Activated effector memory CD4-positive, alpha-beta T cell treated with anti-CD3 and anti-CD28 coated beads, Interleukin-2, amount 50 U/mL, for 16 hours (primary cell): Measurements from ENCODE around the gene FADS2.

ENCODE experiments used
- DNase-seq: peaks from one replicate; pipeline ENCODE4 v3.0.0-alpha.2; 2020

The FADS2 gene

DNA sequence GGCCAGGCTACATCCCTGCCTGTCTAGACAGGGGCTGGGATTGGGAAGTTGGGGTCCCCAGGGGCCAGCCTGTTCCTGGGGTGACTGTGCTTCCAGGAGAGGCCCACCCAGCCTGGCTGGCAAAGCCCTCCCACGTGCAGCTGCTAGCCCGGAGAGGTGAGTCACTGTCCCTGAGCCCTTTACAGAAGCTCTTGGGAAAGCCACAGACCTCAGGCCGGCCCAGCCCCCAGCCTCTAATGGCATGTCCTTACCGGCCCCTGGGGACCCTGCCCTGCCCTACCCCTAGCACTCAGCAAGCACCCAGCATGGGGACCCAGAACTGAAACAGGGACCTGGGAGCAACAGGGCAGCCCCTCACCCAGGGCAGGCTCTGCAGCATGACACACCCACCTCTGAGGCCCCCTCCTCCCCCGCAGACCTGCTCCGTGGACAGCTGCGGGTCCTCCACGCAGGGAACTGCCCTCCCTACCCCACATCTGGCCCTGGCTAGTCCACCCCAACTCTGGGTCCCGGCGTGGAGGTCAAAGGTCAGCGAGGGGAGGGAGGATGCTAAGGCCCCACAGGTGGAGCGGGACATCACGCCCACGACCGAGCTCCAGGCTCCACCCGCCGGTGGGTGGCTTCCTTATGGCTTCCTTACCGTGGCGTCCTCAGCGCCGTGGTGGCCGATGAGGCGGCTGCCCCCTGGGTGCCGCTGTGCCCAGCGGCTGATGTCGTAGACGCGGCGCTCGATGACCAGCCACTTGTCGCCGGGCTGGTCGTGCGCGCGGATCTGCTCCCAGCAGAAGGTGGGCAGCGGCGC lies 62.6 kb downstream of the FADS2 start:
- peak; percentile 76 for DNase-seq

DNA sequence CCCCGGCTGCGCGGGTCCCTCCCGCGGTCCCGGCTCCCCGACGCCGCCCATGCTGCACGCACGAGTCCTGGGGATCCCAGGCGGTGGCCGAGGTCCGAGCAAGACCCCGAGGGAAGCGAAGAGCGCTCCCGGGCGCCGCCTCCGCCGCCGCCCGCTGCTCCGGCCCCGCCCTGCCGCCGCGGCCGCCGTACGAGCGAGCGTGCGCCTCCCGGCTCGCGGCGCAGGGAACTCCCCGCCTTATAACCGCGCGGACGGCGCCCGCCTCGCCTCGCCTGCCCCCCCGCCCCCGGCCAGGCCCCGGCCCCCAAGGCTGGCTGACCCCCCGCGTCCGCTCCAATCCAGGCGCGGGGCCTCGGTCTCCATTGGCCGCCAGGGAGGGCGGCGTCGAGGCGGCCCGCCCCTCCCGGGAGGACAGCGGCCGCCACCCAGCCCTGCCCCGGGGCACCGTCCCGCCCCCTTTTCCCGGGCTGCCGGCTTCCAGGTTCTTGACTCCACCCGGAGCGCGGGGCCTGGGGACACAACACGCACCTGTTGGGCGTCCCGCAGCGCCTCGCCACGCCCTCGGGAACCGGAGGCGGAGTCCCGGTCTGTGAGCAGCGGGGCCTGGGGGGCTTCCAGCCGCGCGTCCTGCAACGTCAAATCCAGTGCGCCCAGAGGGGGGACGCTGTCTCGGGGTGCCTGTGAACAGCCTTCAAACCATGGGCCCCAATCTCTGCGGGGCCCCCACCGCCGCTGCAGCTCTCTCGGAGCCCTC lies 63.4 kb downstream of the FADS2 start, which contains the start of gene FADS3:
FADS3 (minus strand) TSS at position 215 of the 754 bp plus-strand sequence; CDS start at position 51, 164 bp downstream.
- peak; percentile 89 for DNase-seq

DNA sequence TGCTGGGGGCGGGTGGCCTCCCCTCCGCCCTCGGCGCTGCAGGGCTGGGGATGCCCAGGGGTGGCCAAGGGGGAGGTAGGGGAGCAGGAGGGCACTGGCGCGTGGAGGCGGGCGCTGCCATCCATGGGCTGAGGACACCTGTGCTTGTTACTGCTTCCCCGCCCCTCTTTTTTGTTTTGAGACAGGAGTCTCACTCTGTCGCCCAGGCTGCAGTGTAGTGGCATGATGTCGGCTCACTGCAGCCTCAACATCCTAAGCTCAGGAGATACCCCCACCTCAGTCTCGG lies 63.9 kb downstream of the FADS2 start:
- DNase-seq: no peak

DNA sequence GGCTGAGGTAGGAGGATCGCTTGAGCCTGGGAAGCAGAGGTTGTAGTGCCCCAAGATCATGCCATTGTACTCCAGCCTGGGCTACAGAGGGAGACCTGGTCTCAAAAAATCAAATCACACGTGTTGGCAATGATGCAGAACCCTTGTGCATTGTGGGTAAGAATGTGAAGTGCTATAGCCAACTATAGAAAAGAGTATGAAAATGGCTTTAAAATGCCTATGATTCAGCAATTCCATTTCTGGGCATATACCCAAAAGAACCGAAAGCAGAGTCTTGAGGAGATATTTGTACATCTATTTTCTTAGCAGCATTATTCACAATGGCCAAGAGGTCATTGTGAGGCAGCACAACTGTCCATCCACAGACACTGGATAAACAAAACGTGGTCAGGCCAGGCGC lies 65.9 kb downstream of the FADS2 start:
- no peak for DNase-seq

DNA sequence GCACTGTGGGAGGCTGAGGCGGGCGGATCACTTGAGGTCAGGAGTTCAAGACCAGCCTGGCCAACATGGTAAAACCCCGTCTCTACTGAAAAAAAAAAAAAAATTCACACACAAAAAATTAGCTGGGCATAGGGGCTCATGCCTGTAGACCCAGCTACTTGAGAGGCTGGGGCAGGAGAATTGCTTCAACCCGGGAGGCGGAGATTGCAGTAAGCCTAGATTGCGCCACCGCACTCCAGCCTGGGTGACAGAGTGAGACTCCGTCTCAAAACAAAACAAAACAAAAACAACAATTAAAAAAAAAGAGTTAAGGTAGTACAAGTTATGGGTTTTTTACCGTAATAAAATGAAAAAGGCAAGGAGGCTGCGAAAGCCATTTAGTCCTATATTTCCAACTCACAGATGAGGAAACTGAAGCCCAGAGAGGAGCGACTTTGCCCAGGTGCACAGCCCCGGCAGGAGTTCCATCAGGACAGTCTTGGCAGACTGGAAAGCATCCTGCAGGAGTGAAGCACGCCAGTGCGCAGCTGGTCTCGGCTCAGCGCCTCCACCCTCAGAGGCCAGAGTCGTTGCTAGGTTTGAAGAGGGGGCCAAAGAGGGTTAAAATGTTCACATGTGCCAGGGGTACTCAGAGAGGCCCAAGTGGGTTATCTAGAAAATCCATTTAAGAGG lies 67.1 kb downstream of the FADS2 start:
- DNase-seq: no peak

DNA sequence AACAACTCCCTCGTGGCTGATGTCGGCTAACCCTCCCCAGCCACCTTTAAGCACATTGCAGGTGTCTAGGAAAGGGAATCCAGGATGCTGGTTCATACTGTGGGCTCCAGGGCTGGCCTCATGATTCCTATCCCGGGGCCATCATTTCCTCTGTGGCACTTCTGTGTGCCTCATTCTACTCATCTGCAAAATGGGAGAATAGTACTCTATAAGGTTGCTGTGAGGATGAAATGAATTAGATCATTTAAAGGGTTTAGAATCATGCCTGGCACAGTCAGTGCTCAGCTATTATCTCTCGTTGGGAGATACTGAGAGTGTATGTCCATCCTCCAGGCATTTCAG lies 67.6 kb downstream of the FADS2 start:
- no peak for DNase-seq

DNA sequence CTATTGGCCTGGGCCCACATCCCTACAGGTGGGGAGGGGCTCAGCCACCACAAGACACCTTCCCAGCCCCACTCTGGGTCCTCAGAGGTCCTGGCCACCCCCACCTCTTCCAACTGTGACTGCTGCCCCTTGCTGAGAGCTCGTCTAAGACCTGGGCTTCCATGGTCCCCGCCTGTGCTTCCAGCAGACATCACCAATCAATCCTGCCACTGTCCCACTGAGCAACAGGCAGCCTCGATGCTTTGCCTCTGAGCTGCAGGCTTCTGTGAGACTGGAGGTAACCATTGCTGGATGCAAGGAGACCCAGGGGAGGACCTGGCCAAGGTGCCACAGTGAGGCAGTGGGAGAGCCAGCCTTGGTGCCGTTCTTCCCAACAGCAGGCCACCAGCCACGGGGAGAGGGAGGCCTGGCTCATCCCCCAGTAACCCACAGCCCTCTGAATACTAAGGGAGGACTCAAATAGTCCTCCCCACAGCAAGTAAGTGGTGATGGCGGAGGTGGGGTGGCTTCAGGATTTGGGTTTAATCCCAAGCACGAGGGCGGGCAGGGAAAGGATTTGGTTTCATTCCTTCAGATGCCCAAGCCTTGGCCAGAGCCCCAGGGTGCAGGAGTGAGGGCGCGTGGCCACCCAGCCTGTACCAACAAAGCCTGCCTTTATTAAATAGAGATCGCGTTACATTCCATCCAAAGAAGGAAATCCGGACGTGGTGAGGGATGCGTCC lies 68.7 kb downstream of the FADS2 start:
- DNase-seq: no peak

DNA sequence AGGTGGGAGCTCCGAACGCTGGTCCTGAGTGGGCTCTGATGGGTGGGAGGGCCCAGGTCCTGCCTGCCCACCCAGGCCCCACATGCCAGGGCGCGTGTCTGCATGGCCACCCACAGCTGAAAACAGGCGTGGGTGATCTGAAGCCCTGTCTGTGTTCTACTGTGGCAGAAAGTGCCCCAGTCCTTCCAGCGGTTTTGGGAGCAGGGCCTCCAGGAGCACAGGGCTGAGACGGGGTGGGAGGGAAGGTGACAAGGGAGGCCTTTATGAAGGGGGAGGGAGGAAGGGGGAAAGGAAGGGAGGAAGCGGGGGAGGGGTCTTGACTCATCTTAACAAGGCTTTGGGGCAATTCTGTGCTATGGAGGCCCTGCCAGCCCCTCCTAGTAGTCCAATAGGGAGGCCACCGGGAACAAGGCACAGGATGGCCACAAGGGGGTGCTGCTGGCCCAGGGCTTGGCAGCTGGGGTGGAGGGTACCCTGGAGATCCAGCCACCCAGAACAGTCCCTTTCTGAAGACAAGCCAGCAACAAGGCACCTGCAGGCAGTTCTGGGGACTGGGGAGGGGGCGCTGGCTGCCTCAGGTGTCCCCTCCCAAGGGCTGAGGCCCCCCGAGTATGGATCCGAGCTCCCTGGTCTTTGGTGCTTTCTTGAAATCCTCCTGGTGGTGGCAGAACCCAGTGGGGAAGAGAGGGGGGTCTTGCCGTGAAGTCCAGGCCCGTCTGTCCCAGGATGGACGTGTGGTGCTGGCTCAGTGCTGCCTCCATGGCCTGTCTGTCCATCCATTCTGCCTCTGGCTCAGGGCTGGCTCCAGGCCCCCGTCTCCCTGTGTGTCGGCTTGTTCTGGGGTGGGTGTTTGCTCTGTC lies 69.5 kb downstream of the FADS2 start:
- DNase-seq: peak; percentile 91

DNA sequence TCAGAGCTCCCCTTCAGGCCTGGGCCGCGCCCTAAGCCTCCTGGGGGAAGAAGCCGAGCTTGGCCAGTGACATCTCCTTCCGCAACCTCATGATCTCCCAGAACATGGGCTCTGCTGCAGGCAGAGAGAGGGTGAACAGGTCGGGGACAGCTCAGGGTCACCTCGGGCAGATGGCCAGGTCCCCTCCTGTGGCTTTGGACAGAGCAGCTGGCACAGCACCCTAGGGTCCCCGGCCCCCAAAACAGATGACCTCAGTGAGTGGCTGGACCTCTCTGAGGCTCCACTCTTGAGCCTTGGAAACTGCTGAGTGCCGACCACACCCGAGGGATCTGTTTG lies 70.1 kb downstream of the FADS2 start:
- no peak for DNase-seq

DNA sequence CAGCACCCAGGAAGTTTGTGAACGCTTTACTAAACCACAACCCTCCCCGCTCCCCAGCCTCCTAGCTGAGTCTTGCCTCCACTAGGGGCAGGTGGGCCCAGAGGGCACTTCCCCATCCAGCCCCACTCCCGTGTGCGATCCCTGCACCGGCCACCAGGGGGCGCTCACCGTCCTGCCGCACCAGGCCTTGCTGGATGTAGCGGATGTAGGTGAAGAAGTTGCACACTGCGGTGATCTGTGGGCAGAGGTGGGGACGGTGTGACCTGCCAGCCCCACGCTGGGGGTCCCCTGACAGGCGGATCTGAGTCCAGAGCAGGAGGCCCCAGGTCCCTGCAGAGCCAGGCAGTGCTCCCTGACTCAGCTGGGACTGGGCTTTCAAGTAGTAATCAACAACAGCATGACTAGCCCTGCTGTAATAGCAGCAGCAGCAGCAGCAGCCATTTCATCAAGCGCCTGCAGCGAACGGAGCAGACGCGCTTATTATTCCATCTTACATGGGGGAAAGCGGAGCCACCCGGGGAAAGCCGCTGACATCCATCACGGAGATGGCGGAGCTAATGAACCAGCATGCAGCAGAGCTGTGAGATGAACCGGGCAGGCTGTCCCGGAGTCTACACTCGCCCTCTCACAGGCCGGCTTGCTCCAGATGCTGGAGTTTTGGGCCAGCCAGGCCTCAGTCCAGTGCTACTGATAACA lies 71.2 kb downstream of the FADS2 start:
- DNase-seq: peak; percentile 97

DNA sequence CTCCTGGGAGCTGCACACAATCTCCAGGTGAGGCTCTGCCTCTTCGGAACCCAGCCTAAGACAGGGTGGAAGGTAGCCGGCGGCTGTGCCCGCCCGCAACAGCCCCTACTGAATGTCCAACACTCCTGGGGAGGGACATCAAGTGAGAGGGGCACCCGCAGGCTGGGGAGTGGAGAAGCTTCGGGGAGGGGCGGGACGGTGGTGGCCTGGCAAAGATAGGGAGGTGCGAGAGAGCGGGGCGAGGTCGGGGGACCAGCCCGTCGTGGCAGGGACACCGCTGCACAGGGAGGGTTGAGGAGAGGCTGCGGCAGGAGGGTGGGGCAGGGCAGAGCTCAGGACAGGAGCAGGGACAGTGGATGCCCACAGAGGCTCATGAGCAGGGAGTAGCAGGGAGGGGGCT lies 72.2 kb downstream of the FADS2 start:
- no peak for DNase-seq

DNA sequence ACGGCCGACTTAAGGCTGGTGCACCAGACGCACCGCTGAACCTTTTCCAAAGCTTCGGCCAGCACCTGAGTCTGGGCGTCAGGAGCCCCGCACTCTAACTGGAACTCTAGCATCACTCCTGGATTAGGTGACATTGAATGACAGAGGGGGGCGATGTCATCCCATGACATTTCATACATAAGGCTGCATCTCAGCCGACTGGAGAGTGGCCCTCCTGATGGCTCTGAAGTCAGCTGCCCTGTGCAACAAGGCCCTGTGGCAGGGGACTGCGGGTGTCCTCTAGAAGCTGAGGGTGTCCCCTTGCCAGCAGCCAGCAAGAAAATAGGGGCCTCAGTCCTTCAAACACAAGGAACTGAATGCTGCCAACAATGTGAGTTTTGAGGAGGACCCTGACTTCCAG lies 73.3 kb downstream of the FADS2 start:
- no peak for DNase-seq

DNA sequence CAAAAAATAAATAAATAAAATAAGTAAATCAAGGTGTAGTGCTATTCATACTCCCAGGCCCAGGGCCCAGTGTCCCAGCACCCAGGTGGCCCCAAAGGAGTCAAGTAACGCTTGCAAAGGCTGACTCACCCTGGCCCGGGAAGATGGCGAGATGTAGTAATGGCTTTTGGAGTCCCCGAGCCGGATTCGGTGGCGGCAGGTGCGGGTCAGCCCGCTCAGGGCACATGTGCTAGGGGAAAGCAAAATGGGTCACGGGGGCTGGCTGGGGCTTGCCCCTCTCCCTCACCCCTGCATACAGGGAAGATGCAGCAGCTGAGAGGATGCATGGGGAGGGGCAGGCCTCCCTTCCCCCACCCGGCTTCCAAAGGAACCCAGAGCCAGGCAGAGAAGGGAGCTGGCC lies 74.2 kb downstream of the FADS2 start:
- DNase-seq: no peak

DNA sequence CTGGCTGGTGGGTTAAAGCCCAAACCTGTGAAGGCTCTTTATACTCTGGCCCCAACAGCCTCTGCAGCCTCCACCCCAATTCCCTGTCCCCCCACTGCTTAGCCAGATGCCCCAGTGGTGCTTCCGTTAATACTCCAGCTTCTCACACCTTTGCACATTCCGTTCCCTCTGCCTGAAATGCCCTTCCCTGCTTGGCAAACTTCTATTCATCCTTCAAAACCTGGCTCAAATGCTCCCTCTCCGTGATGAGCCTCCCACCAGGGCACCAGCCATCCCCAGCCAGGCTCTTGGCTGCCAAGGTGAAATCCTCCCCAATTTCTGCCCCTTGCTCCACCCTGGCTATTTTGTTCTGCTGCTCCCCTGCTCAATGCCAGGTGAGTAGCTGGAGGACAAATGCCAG lies 75.7 kb downstream of the FADS2 start:
- no peak for DNase-seq

DNA sequence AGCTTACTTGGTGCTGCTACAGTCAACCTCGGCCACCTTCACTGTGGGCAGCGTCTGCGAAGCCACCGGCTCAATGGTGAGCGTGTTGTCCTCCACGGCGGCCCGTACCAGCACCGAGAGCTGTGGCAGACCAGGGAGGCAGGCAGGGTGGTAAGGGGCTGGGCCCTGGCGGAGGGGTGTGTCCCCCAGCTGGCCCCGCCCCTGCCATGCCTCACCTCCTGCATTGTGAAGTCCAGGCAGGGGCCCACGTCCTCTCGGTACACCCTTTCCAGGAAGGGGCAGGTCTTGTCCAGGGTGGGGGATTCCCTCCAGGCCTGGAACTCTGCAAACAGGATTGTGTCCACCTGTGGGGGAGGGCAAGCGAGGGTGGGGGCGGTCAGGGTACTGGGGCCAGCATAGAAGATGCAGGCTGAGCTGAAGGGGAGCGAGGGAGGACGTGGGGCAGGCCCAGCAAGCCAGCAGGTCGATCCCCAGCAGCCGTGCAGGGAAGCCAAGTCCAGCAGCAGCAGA lies 76.5 kb downstream of the FADS2 start:
- no peak for DNase-seq

DNA sequence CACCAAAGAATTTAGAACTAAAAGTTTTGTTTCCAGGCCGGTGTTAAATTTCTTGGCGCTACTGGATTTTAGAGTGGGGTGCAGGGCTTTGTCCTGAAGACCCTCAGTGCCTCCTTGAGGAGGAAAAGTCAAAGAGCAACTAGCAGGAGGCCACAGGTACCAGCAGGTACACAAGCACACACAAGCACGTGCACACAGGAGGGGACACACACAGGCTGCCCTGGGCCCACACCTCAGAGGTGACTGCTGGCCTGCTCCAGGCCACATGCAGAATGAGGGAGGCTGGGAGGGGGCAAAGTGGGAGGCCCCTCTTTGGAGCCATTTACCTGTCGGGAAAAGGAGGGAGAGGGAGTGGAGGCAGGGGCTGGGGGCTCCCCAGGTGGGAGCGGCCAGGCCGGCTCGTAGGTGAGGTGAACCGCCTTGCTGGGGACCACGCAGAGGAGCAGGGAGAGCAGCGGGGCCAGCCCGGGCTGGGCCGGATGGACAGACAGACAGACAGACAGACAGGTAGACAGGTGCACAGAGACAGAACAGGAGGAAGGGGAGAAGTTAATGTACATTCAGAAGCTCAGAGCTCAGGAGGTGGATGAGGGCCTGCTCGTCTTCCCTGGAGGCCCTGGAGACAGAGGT lies 77.1 kb downstream of the FADS2 start:
- DNase-seq: no peak

DNA sequence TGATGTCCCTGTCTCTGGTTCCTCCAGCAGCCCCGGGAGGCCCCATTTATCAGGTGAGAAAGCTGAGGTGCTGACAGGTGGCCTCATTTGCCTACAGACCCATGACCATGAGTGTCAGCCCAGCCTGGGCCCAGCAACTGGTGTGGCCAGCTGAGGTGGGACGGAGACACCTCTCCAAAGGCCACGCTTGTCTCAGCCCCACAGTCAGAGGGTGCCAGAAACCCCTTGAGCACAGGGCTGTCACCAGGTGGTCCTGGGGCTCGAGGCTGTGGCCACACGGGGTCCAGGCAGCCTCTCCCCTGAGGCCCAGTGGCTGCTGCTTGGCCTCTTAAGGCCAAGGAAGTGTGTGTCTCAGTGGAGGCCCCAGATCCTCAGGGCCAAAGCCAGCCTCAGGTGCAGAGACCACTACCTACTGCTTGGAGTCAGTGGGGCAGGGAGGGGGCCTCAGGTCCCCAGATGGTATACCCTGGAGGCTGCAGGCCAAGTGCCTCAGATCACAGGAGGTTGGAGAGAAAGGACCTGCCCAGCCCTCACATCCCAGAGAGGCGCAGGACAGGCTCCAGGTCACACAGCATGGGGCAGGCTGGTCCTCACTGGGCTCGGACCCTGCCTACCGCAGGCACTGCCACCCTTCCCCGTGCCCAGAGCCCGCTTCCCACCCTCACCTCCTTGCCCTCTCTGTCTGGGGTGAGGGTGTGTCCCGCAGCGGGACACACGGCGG lies 77.9 kb downstream of the FADS2 start:
- DNase-seq: no peak

DNA sequence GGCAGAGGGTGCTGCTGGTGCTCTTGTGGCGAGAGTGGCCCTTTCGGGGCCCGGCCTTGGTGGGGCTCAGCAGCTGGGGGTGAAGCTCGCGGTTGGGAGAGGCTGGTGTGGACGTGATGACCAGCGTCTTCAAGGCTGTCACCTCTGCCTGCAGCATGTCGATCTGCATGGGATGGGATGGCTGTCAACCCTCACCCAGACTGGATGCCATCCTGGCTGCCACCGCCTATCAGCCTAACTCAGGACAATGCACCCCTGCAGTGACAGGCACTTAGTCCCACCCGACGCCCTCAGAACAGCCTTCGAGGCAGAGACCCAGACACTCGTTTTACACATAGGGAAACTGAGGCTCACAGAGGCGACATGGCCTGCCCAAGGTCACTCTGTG lies 78.4 kb downstream of the FADS2 start:
- DNase-seq: no peak

DNA sequence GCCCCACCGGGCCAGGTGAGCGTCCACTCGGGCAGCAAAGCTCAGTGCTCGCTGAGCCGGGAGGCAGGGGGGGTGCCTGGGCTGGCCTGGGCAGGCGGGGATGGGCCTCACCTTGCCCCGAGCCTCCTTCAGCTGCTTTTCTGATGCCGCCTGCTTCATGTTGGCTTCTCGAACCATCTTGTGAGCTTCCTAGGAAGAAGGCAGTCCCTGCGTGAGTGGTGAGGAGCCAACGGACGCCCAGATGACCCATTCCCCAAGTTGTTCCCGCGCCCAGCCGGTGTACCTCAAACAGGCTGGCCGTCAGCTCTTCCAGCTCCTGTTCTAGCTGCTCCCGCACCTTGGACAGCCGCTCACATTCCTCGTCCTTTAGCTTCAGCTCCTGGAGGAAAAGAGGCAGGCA lies 79.2 kb downstream of the FADS2 start:
- DNase-seq: no peak

DNA sequence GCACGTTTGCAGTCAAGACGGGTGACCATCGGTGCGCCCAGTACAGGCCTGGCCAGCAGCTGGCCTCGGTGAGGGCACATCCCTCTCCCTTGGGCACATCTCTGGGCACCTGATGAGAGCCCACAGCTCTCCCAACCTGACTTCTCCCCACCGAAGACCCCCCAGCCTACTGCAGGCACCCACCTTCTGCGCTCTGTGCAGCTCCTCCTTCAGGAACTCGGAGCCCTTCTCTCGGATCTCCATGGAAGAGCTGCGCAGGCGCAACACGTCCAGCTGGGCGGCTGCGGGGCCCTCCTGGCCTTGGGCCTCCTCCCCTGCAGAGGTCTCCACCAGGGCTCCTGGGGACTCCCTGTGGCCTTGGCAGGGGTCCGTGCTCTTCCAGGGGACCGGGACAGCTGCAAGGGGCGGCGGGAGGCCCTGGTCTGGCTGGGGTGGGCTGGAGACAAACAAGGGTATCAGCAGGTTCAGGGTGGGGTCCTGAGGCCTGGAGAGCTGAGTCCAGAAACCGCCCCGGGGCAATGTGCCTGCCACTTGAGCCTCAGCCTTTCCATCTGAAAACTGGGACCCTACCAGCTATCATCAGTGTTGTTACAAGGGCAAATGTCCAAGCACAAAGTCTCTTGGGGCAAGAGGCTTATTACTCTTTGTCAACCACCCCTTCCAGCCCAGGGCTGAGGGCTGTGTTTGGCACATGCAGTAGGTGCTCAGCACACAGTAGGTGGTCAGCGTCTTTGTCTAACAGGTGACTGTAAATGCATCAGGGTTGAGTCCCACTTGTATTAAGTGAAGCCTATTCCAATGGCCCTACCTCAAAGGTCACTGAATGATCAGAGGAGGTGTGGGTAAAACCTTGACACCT lies 80.0 kb downstream of the FADS2 start:
- no peak for DNase-seq
